GM23248 (cell line): ENCODE results near the gene BCAS1.

Experiments used
- EZH2 ChIP-seq: fragments of 200-600 bp; sonication (generic); IDR thresholded peaks from 2 replicates; pipeline ENCODE4 v1.6.1; 2018; ENCODE audit warnings: antibody characterized with exemption, mild to moderate bottlenecking; ENCODE audit not compliant: insufficient read depth, poor library complexity, severe bottlenecking
- EZH2phosphoT487 ChIP-seq: fragments of 200-600 bp; sonication (generic); IDR thresholded peaks from 2 replicates; pipeline ENCODE4 v1.6.1; 2018; ENCODE audit warnings: antibody characterized with exemption, moderate library complexity, mild to moderate bottlenecking, low read depth; ENCODE audit not compliant: insufficient read depth

GRCh38 chr20:53899351-53900167 is 170.8 kb downstream of the BCAS1 start:
- TF ChIP-seq EZH2 (no peak), EZH2phosphoT487 (no peak)
